Thyroid gland (tissue), 4 donors: Measurements from ENCODE around the gene ZNF486. TPM values are rescaled to one million over a fixed set of nuclear protein-coding genes. Genes with fewer than 3 reads are reported as not detected.
"Not testable (repeated sequence)": the region's sequence is repeated elsewhere in the genome, so short reads cannot be mapped to it uniquely, and the experiment has no call there.

Experiments used
- DNase-seq, 2 donors: peaks; one replicate each; pipeline ENCODE4 v3.0.0-alpha.2; 2019
- H3K27ac ChIP-seq, 3 donors: fragments of 200-600 bp; sonication (generic); 1 replicate in 2 of 3; 2 replicates in 1 of 3; pipeline ENCODE4 v1.5.1; 2016 to 2019; ENCODE audit warnings: mild to moderate bottlenecking in 1 of 3, moderate library complexity in 1 of 3
- H3K27me3 ChIP-seq: fragments of 200-600 bp; sonication (generic); one replicate; pipeline ENCODE4 v1.5.1; 2019
- H3K36me3 ChIP-seq, 2 donors: fragments of 200-600 bp; sonication (generic); one replicate each; pipeline ENCODE4 v1.5.1; 2016 to 2019
- H3K4me1 ChIP-seq, 2 donors: fragments of 200-600 bp; sonication (generic); one replicate each; pipeline ENCODE4 v1.5.1; 2017 to 2019
- H3K4me3 ChIP-seq, 3 donors: fragments of 200-600 bp; sonication (generic); replicated peaks in 1 of 3; 1 replicate in 2 of 3; 2 replicates in 1 of 3; pipeline ENCODE4 v1.5.1; 2016; ENCODE audit warnings: mild to moderate bottlenecking in 1 of 3
- H3K9me3 ChIP-seq: fragments of 200-600 bp; sonication (generic); one replicate; pipeline ENCODE4 v1.5.1; 2017
- CTCF ChIP-seq, 6 experiments: fragments of 200-600 bp in 3 of 6; fragments of 450-650 bp in 3 of 6; sonication (generic) in 3 of 6; IDR thresholded peaks; one replicate each; pipeline ENCODE4 v1.5.1; 2016 to 2019; ENCODE audit warnings: antibody characterized with exemption in 6 of 6, mild to moderate bottlenecking in 2 of 6, inconsistent platforms in 1 of 6, moderate library complexity in 1 of 6
- POLR2A ChIP-seq, 2 donors: fragments of 450-650 bp; IDR thresholded peaks; one replicate each; pipeline ENCODE4 v1.6.1; 2017; ENCODE audit warnings: antibody characterized with exemption in 2 of 2, mild to moderate bottlenecking in 2 of 2, moderate library complexity in 1 of 2
- WGBS, 2 donors: methylation state at CpG; one replicate each; pipeline ENCODE4 v1.1.5; 2017; 5-methylcytosine and 5-hydroxymethylcytosine counted together
- intact Hi-C: fragments of 100-400 bp; cut with DNase I; formaldehyde crosslinking; loops from one replicate; pipeline ENCODE4 v1.15.1; 2023
- total RNA-seq, 4 donors: library from RNA; depleted of rRNA; stranded (reverse); fragments of >200 nt; gene quantifications; one replicate each; pipeline ENCODE4 v1.2.3, GENCODE V29; 2016

ZNF486 gene
- 10 to 100 TPM; 58.2 to 94.1 (median 77.9) TPM for total RNA-seq

GRCh38 chr19:20167020-20167644 lies at the start of gene ZNF486:
TSS of gene ZNF486 (plus strand) at chr19:20167214. CDS start at chr19:20167331, 117 bp downstream.
- WGBS, 2 donors, result 4 to 8% methylated on average over 10 to 17 of the region's 25 CpGs
- Histone ChIP-seq H3K4me3 (peak within 1 kb of the TSS; percentile 11 to 83 (median 79)), H3K27me3 (no peaks in the 10 kb centered on the region), H3K27ac (peak within 1 kb of the TSS; percentile 33 to 83 (median 60)), H3K4me1 (peaks cover 19 to 28% of the 10 kb centered on the region in 2 donors), H3K9me3 (no peaks in the 10 kb centered on the region), H3K36me3 (no peaks in the 10 kb centered on the region)
- TF ChIP-seq POLR2A (IDR thresholded peaks at IDR 0.05) (peak; percentile 27 to 91), CTCF (IDR thresholded peaks at IDR 0.05) (no peak)
- intact Hi-C loops, result no loop called here
- DNase-seq, result peak; percentile 99

- 96% methylated on average over 6 of the region's 6 CpGs for WGBS, 2 donors
- peaks cover 16 to 18% of the 10 kb centered on the region in 2 donors for H3K36me3 ChIP-seq
- H3K27ac ChIP-seq, H3K27me3 ChIP-seq, H3K4me1 ChIP-seq, H3K4me3 ChIP-seq, DNase-seq, H3K9me3 ChIP-seq: not testable (repeated sequence)
- intact Hi-C loops, result loop anchor here (5.0 kb wide), 1 partner anchor 401 kb away; no protein-coding TSS in a partner anchor
Observed at GRCh38 chr19:20118064-20118839, 48.8 kb upstream of the ZNF486 start.

- DNase-seq, result no peak
- WGBS, 2 donors, result 93 to 97% methylated on average over 16 to 23 of the region's 23 CpGs
- Histone ChIP-seq H3K27me3 (no peaks in the 10 kb centered on the region), H3K36me3 (no peaks in the 10 kb centered on the region), H3K4me3 (no peak overlapping the region), H3K9me3 (no peaks in the 10 kb centered on the region), H3K4me1 (no peaks in the 10 kb centered on the region), H3K27ac (no peak overlapping the region)
- TF ChIP-seq CTCF (IDR thresholded peaks at IDR 0.05) (no peak), POLR2A (IDR thresholded peaks at IDR 0.05) (no peak)
- intact Hi-C loops, result no loop called here
Observed at GRCh38 chr19:20124879-20125278, 42.1 kb upstream of the ZNF486 start.

GRCh38 chr19:20132933-20133332 lies 34.1 kb upstream of the ZNF486 start:
- 94 to 95% methylated on average over 2 of the region's 2 CpGs for WGBS, 2 donors

GRCh38 chr19:20137714-20138113 lies 29.3 kb upstream of the ZNF486 start:
- intact Hi-C loops, H3K9me3 ChIP-seq, DNase-seq, H3K4me3 ChIP-seq, H3K27me3 ChIP-seq, H3K36me3 ChIP-seq, H3K27ac ChIP-seq: not testable (repeated sequence)
- 98% methylated on average over 24 of the region's 29 CpGs; no CpG with 5 or more reads in 1 of the 2 donors for WGBS, 2 donors
- peaks cover 12 to 26% of the 10 kb centered on the region in 2 donors for H3K4me1 ChIP-seq

More at GRCh38 chr19:20132933-20133332, 34.1 kb upstream of the ZNF486 start:
- H3K4me3 ChIP-seq, H3K27me3 ChIP-seq, H3K36me3 ChIP-seq, intact Hi-C loops, H3K27ac ChIP-seq, H3K9me3 ChIP-seq, DNase-seq: not testable (repeated sequence)
- peaks cover 12 to 17% of the 10 kb centered on the region in 2 donors for H3K4me1 ChIP-seq

GRCh38 chr19:20151617-20152145 lies 15.3 kb upstream of the ZNF486 start:
- TF ChIP-seq POLR2A (IDR thresholded peaks at IDR 0.05) (no peak), CTCF (IDR thresholded peaks at IDR 0.05) (no peak)
- Histone ChIP-seq H3K4me3 (no peak overlapping the region), H3K27ac (peak overlapping the region; percentile 73 to 89 (median 85)), H3K9me3 (no peaks in the 10 kb centered on the region), H3K4me1 (peaks cover 25 to 26% of the 10 kb centered on the region in 2 donors), H3K36me3 (no peaks in the 10 kb centered on the region), H3K27me3 (no peaks in the 10 kb centered on the region)
- WGBS, 2 donors, result 34 to 51% methylated on average over 7 to 12 of the region's 12 CpGs
- DNase-seq, result peak; percentile 32
- intact Hi-C loops, result no loop called here
